HG03432 (cell line): ENCODE results near the gene EEFSEC.
A peak's percentile ranks its signal among the peaks of the same experiment; 100 is the strongest.

Experiments used
- ATAC-seq: cut with Tn5 transposase; IDR thresholded peaks from one replicate; pipeline ENCODE4 v1.9.1; 2021; ENCODE audit warnings: mild to moderate bottlenecking, moderate library complexity; ENCODE audit not compliant: unreplicated experiment

Gene EEFSEC

GRCh38 chr3:128360705-128361271, 207.5 kb downstream of the EEFSEC start:
- ATAC-seq = no peak

DNA sequence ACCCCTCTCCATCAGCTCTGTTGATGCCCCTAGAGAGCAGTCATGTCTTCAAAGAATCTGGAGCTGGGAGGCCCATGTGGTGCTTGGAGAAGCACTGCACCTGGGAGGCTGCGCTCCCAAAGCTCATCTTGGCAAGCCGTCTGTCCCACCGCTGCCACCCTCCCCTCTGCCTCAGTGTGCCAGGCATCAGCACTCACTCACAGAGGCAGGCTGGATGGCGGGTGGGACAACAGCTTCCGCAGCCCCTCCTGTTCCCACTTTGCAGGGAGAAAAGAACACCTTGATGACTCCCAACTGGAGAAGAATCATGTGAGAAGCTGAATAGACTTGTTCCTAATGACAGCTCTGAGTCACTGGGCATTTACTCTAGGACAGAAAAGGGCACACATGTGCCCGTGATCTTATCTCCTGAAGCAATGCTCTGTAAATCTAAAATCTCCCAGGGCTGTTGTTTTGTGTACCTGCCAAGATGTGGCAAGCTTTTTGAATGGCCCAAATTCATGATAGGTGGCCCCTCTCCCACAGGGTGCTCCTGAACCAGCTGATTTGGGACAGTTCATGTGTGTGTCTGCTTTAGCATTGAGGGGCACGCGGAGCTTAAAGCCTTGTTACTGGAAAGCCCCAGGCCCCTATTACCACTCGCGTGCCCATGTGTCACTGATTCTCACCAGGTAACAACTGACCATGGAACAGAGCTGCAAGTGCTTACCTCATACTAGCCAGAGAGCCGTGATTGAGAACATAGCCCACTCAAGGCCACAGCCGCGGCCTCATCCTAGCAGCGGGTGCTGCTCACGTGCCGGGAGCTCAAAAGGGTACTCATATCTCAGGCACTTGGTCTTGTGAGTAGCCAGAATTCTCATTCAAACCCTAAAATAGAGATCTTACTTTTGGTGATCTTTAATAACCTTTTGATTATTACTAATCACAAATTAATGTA, 209.0 kb downstream of the EEFSEC start:
- no peak for ATAC-seq

DNA sequence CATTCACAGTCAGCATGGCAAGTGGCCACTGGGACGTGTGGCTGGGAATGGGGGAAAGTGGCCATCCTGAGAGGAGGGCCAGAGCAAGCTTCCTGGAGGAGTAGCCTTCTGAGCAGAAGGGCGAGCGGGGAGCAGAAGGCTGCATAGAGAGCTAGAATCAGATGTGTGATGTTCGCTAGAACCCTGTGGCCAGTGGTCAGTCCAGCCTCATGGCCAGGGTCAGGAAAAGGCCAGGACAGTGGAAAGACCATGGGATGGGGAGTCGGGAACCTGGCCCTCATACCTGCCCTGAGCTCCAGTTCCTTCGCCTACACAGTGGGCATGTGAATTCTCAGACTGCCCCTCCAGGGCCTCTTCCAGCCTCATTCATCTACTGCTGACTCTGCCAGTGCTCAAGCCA, 211.0 kb downstream of the EEFSEC start:
- no peak for ATAC-seq

DNA sequence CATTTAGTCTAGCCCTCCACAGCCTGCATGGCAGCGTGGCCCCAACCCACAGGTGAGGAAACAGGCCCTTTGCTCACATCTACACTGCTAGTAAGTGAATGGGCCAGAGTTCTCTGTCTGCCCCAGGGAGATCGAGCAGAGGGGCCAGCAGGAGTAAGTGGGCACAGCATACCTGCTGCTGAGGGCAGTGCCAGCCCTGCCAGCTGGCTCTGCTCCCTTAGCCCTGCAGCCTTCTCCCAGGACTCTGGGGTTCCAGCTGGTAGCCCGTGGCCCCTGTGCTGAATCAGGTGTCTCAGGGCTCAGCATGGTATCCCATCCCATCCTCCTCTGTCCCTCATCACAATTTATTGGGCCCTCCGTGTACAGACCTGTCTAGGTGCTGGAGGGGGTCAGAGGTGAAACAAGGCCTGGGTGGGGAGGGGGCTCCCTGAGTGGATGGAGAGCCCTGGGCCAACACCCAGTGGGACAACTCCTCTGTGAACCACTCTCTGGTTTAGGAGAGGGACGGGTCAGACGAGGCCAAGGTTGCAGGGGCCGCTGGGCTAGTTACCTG, 211.6 kb downstream of the EEFSEC start:
- no peak for ATAC-seq

GRCh38 chr3:128366136-128366535, 212.9 kb downstream of the EEFSEC start:
- no peak for ATAC-seq

GRCh38 chr3:128366652-128367051, 213.4 kb downstream of the EEFSEC start:
- no peak for ATAC-seq

- no peak for ATAC-seq
Measured at GRCh38 chr3:128367221-128367620, 213.9 kb downstream of the EEFSEC start.

- no peak for ATAC-seq
Measured at GRCh38 chr3:128367761-128368160, 214.5 kb downstream of the EEFSEC start.

DNA sequence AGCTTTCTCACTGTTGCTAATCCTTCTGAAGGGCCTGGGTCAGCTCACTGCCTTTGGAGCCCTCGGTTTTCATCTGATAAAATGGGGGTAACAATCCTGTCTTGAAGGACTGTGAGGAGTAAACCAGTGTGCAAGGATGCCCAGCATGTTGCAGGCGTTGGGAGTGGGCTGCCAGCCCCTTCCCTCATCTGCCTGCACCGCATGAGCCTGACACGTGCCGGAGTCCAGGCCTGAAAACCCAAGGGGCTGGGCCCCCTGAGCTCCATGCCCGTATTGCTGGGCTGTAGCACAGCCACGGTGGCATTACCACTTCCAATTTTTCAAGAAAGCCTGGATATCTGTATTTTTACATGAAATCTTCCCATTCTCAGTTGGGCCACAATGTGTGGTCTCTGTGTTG, 215.3 kb downstream of the EEFSEC start:
- no peak for ATAC-seq

- ATAC-seq = no peak
Measured at GRCh38 chr3:128369121-128369703, 215.9 kb downstream of the EEFSEC start.

DNA sequence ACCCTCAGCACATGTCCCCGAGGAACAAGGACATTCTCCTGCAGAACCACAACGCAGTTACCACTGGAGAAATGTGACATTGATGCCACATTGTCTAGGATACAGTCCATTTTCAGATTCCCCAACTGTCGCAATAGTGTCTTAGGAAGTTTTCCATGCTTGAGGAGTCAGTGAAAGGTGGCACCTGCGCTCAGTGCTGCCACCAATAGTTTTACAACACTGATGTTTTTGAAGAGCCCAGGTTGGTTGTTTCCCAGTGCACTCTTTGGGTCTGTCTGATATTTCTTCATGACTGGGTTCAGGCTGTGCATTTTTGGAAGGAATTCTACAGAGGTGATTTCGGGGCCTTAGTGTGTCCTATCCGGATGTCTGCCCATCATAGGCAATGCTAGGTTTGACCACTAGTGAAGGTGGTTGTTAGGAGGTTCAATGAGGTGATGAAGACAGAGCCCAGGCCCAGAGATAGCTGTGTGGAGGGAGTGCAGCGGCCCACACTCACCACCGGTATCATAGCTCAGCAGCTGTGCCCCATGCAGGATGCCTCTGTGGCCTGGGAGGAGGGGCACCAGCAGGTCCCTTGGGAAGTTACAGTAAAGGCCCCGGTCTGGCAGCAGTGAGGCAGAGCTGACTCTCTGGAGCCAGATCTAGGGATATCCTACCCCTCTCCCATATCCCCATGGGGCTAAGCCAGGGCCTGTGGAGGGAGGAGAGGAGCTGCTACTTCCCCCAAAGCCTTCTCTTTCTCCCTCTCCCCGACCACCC, 216.8 kb downstream of the EEFSEC start:
- ATAC-seq = peak; percentile 59

GRCh38 chr3:128372281-128372680, 219.0 kb downstream of the EEFSEC start:
- no peak for ATAC-seq

DNA sequence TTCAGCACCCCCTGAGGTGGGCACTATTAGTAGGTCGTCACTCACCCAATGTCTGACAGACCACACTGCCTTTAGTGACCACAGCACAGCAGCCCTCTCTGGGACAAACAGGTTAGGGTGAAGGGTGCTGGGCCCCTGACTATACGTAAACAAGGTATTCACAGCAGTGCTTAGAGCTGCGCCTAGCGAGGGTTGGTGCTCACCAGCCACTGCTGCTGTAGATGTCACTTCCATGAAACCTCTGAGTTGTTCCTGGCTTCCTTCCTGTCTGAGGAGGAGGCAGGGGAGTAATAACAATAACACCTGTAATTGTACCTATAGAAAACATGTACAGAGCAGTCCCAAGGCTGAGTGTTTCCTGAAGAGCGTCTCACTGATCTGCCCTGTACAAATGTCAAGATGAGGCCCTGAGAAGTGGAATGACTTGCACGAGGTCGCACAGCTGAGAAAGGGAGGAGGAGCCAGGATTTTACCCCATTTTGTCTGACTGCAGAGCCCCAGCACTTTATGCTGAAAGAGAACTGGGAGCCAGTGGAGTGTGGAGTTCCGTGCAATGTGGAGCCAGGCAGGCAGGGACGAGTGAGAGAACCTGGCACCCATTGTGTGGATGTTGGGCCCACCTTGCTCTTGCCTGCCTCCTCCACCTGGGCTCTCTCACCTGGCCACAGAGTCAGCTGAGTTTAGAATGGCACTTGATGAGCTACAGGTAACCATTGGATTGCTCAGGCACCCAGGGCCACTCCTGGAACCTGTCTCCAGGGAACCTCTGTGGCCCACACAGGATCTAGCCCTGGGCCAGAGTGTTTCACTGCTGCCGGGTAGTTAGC, 219.6 kb downstream of the EEFSEC start:
- no peak for ATAC-seq

- no peak for ATAC-seq
Measured at GRCh38 chr3:128374746-128375445, 221.6 kb downstream of the EEFSEC start.

GRCh38 chr3:128376516-128376915, 223.2 kb downstream of the EEFSEC start:
- ATAC-seq = no peak

- no peak for ATAC-seq
Measured at GRCh38 chr3:128378631-128379347, 225.5 kb downstream of the EEFSEC start.

DNA sequence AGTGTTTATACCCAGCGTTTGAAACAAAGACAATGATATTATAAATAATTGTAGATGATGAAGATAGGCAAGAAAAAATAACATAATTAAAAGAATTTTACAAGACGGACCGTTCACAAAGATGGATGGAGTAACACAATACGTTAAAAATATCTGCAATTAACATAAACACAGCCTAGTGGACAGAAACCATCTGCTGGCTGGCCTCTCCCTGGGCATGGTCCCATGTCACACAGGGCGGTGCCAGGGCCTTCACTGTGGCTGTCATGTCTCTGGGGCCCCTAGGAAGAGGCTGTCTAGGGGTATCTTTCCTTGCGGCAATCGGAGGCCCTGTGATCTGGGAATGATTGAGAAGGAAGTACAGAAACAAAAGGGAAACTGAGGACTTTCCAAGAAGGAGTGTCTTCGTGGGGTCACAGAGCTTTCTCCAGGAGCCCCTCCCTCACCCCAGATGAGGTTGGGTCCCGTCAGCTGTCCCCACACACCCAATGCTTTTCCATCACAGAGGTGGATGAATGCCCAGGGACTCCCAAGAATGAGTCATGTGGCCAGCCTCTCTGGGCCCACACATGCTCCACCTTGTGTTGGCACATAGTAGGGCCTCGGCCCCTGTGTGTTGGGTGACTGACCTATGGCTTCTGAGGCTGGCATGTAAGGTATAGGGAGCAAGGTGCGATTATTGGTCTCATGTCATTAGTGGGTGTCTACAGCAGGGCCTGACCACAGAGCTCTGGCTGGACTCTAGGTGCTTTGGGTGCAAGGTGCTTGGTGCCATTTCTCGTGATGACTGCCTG, 226.3 kb downstream of the EEFSEC start:
- ATAC-seq = no peak

GRCh38 chr3:128380295-128380694, 227.0 kb downstream of the EEFSEC start:
- no peak for ATAC-seq
